Stimulated activated CD8-positive, alpha-beta memory T cell treated with anti-CD3 and anti-CD28 coated beads, Interleukin-4, amount 100 ng/mL, for 1 hour (primary cell): ENCODE results near the gene TTC23.
"Not testable (repeated sequence)": the region's sequence is repeated elsewhere in the genome, so short reads cannot be mapped to it uniquely, and the experiment has no call there.

ENCODE experiments used
- DNase-seq, 2 donors: peaks; one replicate each; pipeline ENCODE4 v3.0.0-alpha.2; 2020; ENCODE audit warnings: low read depth in 2 of 2, low spot score in 1 of 2

TTC23 gene

DNA sequence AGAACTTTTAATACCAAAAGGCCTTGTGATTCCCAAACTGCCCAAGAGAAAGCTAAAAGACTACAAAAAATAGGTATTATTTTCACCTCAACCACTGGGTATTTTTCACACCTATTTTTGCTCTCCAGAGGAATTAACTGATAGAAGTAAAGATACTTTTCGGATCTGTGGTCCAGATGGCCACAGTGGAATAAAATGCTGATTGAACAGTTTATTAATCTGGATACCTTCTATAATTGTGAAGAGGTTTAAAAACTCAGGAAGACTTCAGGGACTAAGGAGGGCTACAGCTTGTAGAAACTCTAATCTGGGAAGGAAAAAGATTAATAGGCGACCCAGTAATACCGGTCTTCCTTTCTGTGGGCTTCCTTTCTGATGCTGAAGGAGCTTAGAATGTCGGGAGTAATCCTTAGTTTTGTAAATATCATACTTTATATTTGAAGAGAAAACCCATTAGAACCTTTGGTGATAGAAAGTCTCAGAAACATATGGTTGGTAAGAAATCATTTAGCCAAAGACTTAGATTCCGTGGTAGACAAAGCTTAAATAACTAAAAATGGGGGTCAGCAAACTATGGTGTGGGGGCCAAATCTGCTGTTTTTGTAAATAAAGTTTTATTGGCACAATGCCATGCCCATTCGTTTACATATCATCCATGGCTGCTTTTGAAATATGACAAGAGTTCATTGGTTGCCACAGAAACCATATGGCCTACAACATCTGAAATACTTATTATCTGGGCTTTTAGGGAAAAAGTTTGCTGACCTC, 47.8 kb downstream of the TTC23 start:
- no peak for DNase-seq

DNA sequence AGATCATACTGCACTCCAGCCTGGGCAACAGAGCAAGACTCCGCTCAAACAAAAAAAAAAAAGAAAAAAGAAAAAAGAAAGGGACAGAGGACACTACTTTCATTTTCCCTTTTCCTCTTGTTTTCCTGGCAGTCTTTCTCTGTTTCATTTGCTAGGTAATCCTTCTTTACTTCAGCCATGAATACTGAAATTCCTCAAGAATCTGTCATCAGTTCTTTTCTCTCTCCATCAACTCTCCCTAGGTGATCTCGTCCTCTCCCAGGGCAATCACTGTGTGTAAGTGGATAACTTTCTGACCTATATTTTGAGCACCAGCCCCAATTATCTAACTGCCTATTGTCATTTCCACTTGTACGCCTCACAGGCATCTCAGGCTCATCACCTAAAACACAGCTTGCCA, 51.5 kb downstream of the TTC23 start:
- DNase-seq, result no peak

DNA sequence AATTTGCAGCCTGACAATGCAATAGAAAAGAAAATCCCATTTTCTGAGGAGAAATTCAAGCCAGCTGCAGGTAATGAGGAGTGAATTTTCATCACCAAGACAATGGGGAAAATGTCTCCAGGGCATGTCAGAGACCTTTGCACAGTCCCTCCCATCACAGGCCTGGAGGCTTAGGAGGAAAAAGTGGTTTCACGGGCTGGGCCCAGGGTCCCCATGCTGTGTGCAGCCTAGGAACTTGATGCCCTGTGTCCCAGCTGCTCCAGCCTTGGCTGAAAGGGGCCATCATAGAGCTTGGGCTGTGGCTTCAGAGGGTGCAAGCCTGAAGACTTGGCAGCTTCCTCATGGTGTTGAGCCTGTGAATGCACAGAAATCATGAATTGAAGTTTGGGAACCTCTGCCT, 57.2 kb downstream of the TTC23 start:
- not testable (repeated sequence) for DNase-seq

DNA sequence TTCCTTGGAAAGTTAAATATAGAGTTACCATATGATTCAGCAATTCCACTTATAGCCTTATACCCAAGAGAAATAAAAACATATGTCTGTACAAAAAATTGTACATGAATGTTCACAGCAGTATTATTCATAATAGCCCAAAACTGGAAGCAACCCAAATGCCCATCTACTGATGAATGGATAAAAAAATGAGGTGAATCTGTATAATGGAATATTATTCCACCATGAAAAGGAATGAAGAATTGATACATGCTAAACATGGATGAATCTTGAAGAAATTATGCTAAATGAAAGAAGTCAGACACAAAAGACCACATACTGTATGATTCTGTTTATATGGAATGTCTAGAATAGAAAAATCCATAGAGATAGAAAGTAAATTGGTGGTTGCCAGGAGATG, 61.4 kb downstream of the TTC23 start:
- no peak for DNase-seq

DNA sequence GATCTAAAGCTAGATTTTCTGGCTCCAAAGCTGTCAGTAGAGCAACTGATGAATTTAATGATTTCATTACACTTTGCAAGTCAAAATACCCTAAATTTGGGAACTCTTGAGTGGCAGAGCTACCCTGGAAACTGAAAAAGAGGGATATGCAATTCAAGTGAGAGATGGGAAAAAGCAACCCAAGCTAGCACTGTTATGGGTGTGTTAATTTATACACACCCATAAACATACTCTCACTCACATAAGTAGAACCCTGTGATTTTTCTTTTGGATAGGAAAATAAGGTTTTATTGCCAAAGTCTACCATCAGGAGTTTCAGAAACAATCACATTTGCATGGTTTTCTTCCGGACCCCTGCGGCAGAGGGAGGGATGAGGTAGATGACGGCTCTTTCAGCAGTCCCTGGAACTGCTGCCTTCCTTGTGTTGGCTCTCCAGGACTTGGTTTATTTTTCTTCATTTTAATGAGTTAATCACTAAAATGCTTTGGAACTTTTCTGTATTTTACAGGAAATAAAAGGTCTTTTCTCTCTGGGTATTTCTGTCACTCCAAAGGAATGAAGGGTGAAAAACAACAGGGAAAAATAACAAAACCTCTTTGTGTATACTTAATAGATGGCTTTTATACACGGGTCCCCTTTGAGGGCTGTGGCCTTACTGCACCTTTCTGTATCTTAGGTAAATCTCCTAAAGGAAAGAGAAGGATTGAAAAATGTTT, 63.8 kb downstream of the TTC23 start:
- no peak for DNase-seq

DNA sequence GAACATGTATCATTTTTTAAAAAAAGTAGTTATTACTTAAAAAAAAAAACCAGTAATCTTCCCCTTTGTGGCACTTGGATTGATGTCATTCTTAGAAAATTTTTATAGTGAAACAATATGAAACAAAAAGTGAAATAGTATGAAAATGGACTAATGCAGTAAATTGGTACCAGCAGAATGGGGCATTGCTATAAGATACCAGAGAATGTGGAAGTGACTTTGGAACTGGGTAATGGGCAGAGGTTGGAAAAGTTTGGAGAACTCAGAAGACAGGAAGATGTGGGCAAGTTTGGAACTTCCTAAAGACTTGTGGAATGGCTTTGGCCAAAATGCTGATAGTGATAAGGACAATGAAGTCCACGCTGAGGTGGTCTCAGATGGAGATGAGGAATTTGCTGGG, 66.6 kb downstream of the TTC23 start:
- no peak for DNase-seq

DNA sequence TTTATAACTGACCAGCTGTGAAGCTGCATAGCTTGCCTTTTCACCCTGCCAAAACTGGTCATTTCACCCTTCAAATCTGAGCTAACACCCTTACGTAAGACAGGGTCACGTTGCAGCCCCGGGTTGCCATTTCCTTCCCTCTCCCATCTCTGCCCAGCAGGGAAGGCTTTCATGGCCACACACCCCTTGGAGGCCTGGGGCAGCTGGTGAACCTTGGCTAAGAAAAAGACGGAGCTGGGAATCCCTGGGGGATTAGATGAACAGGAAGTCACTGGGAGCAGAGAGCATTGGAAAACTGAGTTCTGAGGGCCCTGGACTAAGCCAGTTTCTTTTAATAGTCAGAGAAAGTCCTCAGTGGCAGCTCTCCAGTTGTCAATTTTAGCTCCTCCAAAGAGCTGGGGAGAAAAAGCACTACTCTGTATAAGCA, 67.8 kb downstream of the TTC23 start:
- DNase-seq, result no peak

DNA sequence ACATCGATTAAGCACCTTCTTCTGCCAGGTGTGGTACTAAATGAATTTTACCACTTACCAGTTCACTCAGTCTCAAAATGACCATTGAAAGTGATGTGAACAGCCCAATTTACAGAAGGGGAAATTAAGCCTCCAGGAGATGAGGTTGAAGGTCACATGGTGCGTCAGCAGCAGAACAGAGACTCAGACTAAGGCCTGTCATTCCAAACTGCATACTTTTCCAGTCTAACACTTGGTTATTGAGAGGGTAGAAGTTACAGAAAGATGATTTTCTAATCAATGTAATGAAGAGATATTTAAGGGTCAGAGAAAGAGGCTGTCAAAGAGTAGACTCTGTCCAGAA, 68.4 kb downstream of the TTC23 start:
- DNase-seq, result no peak

DNA sequence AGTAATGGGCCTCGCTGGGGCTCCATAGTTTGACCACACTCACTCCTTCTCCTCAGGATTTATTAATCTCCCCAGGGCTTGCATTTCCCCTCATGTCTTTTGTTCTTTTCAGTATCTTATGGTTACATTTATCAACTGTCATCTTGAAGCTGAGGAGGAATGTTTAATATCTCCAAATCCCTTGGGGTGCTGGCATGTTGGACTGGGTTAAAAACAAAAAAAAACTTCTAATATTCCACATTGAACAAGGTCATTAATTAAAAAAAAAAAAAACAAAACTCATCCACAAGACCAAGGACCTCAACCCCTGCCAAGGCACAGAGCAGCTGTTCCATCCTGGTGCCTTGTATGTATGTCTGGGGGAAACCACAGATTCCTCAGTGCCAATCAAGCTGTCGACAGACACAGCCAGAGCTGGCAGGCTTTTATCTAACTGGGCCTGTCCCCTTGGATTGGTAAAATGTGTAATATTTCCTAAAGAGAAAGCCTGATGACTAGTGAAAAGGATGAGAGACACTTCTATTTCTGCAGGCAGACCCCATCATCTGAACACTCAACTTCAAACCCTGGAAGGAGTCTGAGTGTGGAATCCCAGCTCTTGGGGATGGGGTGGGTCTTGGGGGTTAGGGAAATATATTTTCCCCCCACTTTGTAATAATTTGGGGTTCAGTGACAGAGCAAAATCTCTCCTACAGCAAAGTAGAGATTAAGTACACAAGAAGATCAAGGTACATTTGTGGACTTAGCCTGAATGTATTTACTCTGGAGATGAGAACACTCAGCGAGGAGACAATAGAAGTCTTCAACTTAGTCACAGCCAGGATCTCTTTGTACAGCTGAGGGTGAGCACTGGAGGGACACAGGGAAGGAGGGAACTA, 69.1 kb downstream of the TTC23 start:
- DNase-seq, result no peak

DNA sequence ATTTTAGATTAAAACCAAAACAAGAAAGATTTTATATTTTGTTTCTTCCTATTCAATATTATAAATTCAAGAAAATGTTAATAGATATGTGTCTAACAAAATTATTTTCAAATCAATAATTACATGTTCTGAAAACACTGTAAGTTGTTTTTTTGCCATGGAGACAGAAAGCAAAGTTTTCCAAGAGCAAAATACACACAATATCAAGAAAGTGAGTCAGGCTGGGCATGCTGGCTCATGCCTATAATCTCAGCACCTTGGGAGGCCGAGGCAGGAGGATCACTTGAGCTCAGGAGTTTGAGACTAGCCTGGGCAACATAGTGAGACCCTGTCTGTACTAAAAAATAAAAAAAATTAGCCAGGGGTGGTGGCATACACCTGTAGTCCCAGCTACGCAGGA, 71.7 kb downstream of the TTC23 start:
- no peak for DNase-seq

DNA sequence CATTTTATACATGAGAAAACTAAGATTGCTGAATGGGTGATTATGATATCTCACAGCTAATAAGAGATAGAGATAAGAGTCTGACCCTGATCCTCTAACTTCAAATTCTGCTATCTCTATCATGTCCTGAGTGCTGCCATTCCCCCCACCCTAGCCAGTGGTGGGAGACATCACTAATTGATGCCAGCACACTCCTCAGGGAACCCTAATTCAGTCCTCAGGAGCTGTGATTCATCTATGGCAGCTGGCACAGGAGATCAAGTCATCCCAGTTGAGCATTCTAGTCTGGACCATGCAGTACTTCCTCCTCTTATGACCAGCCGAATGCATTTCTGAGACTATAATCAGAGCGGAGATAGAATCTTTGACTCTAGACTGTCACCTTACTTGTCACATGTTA, 72.6 kb downstream of the TTC23 start:
- DNase-seq, result no peak

DNA sequence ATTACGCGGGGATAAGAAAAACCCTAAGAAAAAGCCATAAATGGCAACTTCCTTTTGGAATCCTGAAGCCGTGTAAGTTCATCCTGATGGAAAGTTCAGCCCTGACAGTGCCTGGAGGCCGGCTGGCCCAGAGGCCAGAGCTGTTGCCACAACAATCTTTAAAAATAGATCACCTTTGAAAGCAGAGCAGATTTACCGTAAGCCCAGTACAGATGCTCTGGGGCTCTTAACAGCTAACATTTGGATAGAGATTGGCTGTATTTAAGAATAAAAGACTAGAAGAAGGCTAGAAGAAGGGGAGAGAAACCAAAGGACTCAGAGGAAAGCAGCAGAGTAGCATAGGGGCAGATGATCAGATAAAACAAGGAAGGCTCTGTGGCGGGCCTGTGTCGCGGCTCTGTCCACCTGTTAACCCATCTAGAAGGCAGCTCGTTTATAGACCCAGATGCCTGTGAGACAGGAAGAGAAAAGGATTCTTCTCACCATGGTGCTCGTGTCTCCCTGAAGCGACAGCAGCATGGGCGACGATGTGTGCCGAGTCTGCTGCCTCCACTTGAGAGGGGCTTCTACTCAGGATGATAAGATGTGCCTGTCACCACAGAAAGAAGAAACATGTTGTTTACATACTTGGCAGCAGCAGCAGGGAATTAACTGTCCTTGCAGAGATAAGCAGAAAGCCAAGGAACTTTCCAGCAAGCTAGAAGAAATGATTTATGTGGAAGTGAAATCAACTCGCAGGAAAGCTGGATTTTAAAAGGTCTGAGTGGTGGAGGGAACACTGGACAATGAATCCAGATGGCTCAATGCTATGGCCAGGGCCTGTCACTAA, 74.6 kb downstream of the TTC23 start:
- no peak for DNase-seq

DNA sequence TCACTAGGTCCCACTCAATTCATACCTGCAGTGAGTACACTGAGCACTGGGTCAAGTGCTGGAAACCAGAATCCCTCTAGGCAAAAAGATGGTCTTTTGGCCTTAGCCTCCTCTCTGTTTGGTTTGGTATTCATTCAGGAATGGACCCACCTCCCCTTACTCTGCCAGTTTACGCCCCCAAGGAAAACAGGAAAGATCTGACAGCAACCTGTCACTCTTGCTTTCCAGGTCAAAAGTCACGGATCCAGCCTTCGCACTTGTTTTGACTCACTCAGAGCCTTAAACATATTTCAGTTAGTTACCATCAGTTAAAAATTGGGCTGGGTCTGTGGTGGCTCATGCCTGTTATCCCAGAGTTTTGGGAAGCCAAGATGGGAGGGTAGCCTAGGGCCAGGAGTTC, 76.4 kb downstream of the TTC23 start:
- no peak for DNase-seq

DNA sequence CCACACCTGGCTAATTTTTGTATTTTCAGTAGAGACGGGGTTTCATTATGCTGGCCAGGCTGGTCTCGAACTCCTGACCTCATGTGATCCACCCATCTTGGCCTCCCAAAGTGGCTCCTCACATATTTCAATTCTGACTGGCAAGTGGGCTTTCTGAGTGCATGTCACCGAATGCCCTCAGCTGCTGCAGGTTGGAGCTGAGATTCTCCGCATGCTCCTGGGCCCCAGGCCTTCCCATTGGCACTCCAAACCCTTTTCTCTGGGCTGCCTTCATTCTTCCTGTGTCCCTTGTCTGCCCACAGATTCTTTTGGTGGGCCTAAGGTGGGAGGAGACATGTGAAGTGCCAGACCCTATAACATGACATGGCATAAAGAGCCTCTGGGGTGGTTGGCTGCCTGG, 77.2 kb downstream of the TTC23 start:
- no peak for DNase-seq

DNA sequence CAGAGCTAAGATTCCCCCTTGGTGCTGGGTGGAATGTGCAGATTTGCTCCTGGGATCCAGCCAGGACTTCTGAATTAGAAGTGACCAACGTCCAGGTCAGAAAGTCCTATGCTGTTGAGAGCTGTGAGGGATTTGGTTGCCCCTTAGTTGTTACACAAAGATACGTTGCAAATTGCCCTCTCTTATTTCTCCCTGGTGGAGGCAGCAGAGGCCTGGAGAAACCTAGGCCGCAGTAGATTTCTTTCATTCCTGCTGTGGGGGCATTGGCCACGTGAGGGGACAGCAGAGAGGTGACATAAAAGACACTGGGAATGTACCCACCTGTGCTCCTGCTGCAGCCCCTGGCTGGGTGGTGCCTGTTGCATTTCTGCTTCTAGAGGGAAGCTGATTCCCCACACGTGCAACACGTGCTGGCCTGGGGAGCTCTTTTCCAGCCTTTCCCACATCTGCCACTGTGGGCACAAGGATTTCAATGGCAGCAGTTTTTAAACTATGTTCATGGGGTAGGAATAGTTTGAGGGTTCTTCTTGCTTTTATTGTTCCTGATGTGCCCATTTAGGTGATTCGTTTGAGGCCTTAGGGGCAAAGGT, 78.8 kb downstream of the TTC23 start:
- DNase-seq, result no peak

DNA sequence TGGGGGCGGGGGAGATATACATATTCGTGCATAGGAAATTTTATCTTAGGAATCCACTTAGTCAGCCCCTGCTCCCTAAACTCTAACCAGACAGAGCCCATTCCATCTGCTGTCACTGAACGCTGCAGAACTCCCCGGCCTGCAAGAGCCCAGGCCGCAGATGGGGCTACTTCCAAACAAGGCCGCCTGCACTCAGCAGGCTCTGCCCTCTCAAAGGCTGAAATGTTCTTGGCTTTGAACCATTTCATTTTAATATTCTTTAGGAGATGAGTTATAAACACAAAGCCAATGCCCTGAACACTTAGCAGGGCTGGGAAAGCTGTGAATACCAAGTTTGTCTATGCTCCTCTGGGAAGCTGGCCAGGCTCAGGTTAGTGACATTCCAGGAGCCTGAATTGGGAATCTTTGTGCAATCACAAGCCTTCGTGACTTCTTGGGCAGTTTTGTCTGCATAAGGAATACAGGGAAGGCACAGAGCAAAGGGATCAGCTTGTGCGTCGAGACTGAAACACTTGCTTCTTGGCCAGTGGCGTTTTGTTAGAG, 79.5 kb downstream of the TTC23 start:
- DNase-seq, result no peak

DNA sequence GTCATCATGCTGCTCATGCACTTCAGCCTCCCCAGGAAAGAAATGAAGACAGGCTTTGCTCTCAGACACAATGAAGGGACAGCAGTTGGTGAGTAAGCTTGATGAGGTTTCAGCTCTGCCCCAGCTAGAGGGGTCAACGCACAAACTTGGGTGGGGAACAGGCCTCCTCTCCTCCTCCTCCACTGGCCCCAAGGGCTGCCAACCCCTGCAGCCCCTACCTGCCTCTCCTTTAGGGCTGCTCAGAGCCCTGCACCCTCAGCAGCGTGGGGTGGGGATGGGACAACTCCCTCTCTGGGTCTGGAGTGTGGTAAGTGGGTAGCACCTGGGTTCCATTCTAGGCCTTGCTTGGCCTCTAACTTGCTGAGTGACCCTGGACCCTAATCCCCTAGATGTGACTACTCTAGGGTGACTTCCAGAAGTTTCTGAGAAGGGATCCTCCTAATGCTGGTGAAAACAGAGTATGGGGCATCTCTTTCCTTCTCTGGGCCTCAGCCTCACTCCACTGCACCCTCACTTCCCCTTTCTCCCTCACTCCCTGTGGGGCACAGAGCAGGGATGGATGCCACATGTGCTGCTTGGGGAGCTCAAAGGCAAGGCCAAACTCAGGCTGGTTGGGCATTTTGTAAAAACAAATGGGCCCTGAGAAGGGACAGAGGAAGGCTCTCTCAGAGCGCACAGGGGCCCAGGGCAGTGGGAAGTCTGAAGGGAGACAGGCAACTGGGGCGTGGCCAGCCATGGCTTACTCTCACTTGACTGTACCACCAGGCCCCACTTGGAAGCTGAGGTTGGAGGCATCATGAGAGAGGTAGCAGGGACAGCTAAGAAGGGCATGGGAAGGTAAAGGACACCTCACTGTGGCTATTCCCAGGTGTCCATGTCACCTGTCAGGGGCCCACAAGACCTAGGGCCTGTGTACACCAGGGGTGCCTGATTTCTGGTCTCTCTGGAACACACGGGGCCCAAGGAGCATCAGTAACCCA, 80.5 kb downstream of the TTC23 start:
- DNase-seq, result no peak

DNA sequence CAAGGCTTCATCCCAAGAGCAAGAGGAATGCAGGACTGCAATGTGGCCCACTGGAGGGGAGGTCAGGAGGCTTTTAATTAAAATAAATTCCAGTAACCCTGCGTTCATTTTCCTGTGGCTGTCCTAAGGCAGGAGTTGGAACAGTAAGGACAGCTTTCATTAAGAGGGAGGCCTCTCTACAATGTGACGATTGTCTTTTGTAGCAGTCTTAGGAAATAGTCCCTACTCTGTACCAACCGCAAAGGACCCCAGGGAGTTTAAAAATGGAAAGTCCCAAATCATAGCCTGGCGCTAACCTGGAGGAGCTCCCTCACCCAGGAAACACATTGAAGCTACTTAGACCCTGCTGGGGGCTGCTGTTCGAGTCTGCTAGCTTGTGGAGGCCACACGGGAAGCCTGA, 81.7 kb downstream of the TTC23 start:
- DNase-seq, result no peak

DNA sequence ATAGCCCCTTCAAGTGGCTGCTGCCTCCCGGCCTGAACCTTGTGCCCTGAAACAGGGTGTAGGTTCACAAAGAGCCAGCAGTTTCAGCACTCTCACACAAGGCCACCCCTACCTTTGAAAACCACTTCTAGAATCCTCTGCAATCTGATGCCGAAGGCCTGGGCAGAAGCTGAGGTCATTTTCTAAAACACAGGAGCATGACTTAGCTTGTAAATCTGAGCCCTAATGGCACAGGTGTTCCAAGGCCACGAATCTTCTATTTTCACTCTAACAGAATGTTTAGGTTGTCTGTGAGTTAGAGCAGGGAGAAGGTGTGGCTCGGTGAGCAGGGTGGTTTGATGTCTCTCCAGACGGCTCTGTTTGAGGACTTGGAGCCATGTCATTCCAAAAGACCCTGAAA, 82.2 kb downstream of the TTC23 start:
- no peak for DNase-seq
